Erythroblast (primary cell): ENCODE results near the gene AGTPBP1.
"Not testable (repeated sequence)": the region's sequence is repeated elsewhere in the genome, so short reads cannot be mapped to it uniquely, and the experiment has no call there.

Experiments used
- GATA1 ChIP-seq: IDR thresholded peaks from 2 replicates; pipeline ENCODE4 v1.6.1; 2011; ENCODE audit warnings: low read depth, mild to moderate bottlenecking, control low read depth, low read length, moderate library complexity
- POLR2A ChIP-seq: IDR thresholded peaks from 2 replicates; pipeline ENCODE4 v1.6.1; 2011; ENCODE audit warnings: mild to moderate bottlenecking, low read length

- TF ChIP-seq POLR2A, GATA1: not testable (repeated sequence)
These were observed 14.5 kb upstream of the AGTPBP1 start for GRCh38 chr9:85756216-85756615.
